ENCODE measurements around the gene WDR18.

GRCh38 chr19:944663-945241 is 39.4 kb upstream of the WDR18 start:
- TF ChIP-seq REST (IDR thresholded peaks at IDR 0.05; ENCODE audit: insufficient read depth in 1 of 2, low read depth in 2 of 2, low read length in 2 of 2) (no peak), SIN3A (IDR thresholded peaks at IDR 0.05; ENCODE audit: borderline replicate concordance, insufficient read depth, low read length) (no peak), POLR2AphosphoS5 (IDR thresholded peaks at IDR 0.05; ENCODE audit: low read depth, low read length) (no peak), TAF1 (IDR thresholded peaks at IDR 0.05; ENCODE audit: borderline replicate concordance, insufficient read depth, low read length) (no peak), FOXP2 (optimal IDR thresholded peaks at IDR 0.05; ENCODE audit: borderline replicate concordance, extremely low read depth, extremely low read length, insufficient read depth) (no peak)
